Keratinocyte (primary cell): Measurements from ENCODE around the gene CAMK2G. TPM values are rescaled to one million over a fixed set of nuclear protein-coding genes. Genes with fewer than 3 reads are reported as not detected.
A peak's percentile ranks its signal among the peaks of the same experiment; 100 is the strongest.

Source experiments
- DNase-seq: peaks from one replicate; pipeline ENCODE4 v3.0.0-alpha.2; 2011; ENCODE audit warnings: low read depth, missing footprints, low spot score
- FAIRE-seq: peaks from 2 replicates; lab custom pipeline; 2011; peaks lifted over from hg19 to GRCh38; lab: Jason Lieb, UNC
- H2AFZ ChIP-seq: 2 replicates; pipeline ENCODE4 v1.6.0; 2012; ENCODE audit warnings: low read length, control low read depth, inconsistent platforms; ENCODE audit not compliant: control insufficient read depth
- H3K27ac ChIP-seq: 2 replicates; pipeline ENCODE4 v1.5.1; 2011; ENCODE audit warnings: low read length; ENCODE audit not compliant: control insufficient read depth, insufficient read depth
- H3K27me3 ChIP-seq: 3 replicates; pipeline ENCODE4 v1.6.0; 2011; ENCODE audit warnings: low read length; ENCODE audit not compliant: control insufficient read depth, insufficient read depth; ENCODE audit errors: extremely low read depth
- H3K36me3 ChIP-seq, 2 experiments: 2 replicates in 1 of 2; 3 replicates in 1 of 2; pipeline ENCODE4 v1.5.1; 2011; ENCODE audit warnings: low read length in 2 of 2, mild to moderate bottlenecking in 1 of 2; ENCODE audit not compliant: control insufficient read depth in 2 of 2, insufficient read depth in 2 of 2; ENCODE audit errors: extremely low read depth in 1 of 2
- H3K4me1 ChIP-seq: 3 replicates; pipeline ENCODE4 v1.5.1; 2011; ENCODE audit warnings: low read length; ENCODE audit not compliant: control insufficient read depth, insufficient read depth; ENCODE audit errors: extremely low read depth
- H3K4me2 ChIP-seq: 3 replicates; pipeline ENCODE4 v1.6.0; 2011; ENCODE audit warnings: low read depth, low read length; ENCODE audit not compliant: control insufficient read depth, insufficient read depth; ENCODE audit errors: extremely low read depth
- H3K4me3 ChIP-seq, 3 experiments: fragments of 200-600 bp in 1 of 3; sonication (generic) in 1 of 3; 2 replicates in 2 of 3; 3 replicates in 1 of 3; pipeline ENCODE4 v1.5.1; 2011 to 2016; ENCODE audit warnings: low read length in 3 of 3, mild to moderate bottlenecking in 3 of 3, control low read depth in 2 of 3, inconsistent platforms in 1 of 3, low read depth in 1 of 3, mixed read lengths in 1 of 3, mixed run types in 1 of 3, moderate library complexity in 1 of 3; ENCODE audit not compliant: control insufficient read depth in 2 of 3, insufficient read depth in 2 of 3; ENCODE audit errors: extremely low read depth in 1 of 3
- H3K79me2 ChIP-seq: 2 replicates; pipeline ENCODE4 v1.6.0; 2012; ENCODE audit warnings: low read length; ENCODE audit not compliant: control insufficient read depth, insufficient read depth
- H3K9ac ChIP-seq: 3 replicates; pipeline ENCODE4 v1.6.0; 2011; ENCODE audit warnings: low read length; ENCODE audit not compliant: control insufficient read depth, insufficient read depth; ENCODE audit errors: extremely low read depth
- H3K9me1 ChIP-seq: 3 replicates; pipeline ENCODE4 v1.6.0; 2011; ENCODE audit warnings: low read length; ENCODE audit not compliant: control insufficient read depth, insufficient read depth; ENCODE audit errors: extremely low read depth
- H3K9me3 ChIP-seq: 2 replicates; pipeline ENCODE4 v1.5.1; 2012; ENCODE audit warnings: low read depth, low read length; ENCODE audit not compliant: control insufficient read depth
- H4K20me1 ChIP-seq: 3 replicates; pipeline ENCODE4 v1.6.0; 2011; ENCODE audit warnings: low read length; ENCODE audit not compliant: control insufficient read depth, insufficient read depth; ENCODE audit errors: extremely low read depth
- CTCF ChIP-seq, 3 experiments: IDR thresholded peaks in 1 of 3; conservative IDR thresholded peaks in 1 of 3; optimal IDR thresholded peaks in 1 of 3; 2 replicates in 2 of 3; 3 replicates in 1 of 3; pipeline versions ENCODE3 to v1.5.1; 2011; ENCODE audit warnings: low read length in 3 of 3, mild to moderate bottlenecking in 3 of 3, moderate library complexity in 2 of 3, control low read depth in 1 of 3, inconsistent platforms in 1 of 3; ENCODE audit not compliant: insufficient read depth in 2 of 3; ENCODE audit errors: extremely low read depth in 1 of 3
- EZH2 ChIP-seq: IDR thresholded peaks from one replicate; pipeline ENCODE4 v1.6.1; 2012; ENCODE audit warnings: inconsistent platforms, mild to moderate bottlenecking, low read length, moderate library complexity
- dilution Hi-C: fragments of 300-500 bp; cut with MboI; formaldehyde crosslinking; loops from one replicate; pipeline ENCODE4 v1.7.0; 2020; ENCODE audit warnings: low sequenced_read_pairs; ENCODE audit not compliant: extremely low pct_ligation_motif_present
- polyA plus RNA-seq, 5 experiments: library from polyadenylated mRNA; depleted of rRNA in 3 of 5; stranded (reverse) in 3 of 5; stranded (forward) in 1 of 5; unstranded in 1 of 5; fragments of >200 nt; gene quantifications; 1 replicate in 1 of 5; 2 replicates in 3 of 5; 3 replicates in 1 of 5; pipeline versions ENCODE4 v1.2.1 to v1.2.3, GENCODE V29; 2011 to 2012; ENCODE audit warnings: missing spikeins in 2 of 5, low read depth in 1 of 5, low replicate concordance in 1 of 5

The CAMK2G gene
- polyA plus RNA-seq, 1 donor (not counting 4 experiments of a cell fraction or from before 2014, with no cell fraction given): 17.6 TPM

GRCh38 chr10:73906524-73907447 is 32.4 kb upstream of the CAMK2G start:
- no peaks in the 10 kb centered on the region for H3K27me3 ChIP-seq
- peak overlapping the region; percentile 60 for H3K9ac ChIP-seq
- peaks cover 49% of the 10 kb centered on the region for H3K4me1 ChIP-seq
- peak overlapping the region; percentile 7 for H3K4me2 ChIP-seq
- H3K36me3 ChIP-seq: peaks cover 2% of the 10 kb centered on the region in 2 experiments
- no peaks in the 10 kb centered on the region for H3K9me3 ChIP-seq
- no peak for TF ChIP-seq EZH2
- TF ChIP-seq CTCF (optimal IDR thresholded peaks at IDR 0.05 in 1 of 3, IDR thresholded peaks at IDR 0.05 in 1 of 3, conservative IDR thresholded peaks at IDR 0.05 in 1 of 3; ENCODE audit: extremely low read depth in 1 of 3, insufficient read depth in 2 of 3, low read length in 3 of 3): no peak
- FAIRE-seq: peak; percentile 89
- DNase-seq: no peak
- H2AFZ ChIP-seq: no peak overlapping the region
- no peaks in the 10 kb centered on the region for H4K20me1 ChIP-seq
- peaks cover 20% of the 10 kb centered on the region for H3K79me2 ChIP-seq
- peak overlapping the region; percentile 99 for H3K27ac ChIP-seq
- no peak overlapping the region for H3K4me3 ChIP-seq
- dilution Hi-C loops: no loop called here
- no peaks in the 10 kb centered on the region for H3K9me1 ChIP-seq

GRCh38 chr10:73905256-73906020 is 31.1 kb upstream of the CAMK2G start:
- FAIRE-seq (peak; percentile 56), DNase-seq (no peak)
- H3K27me3 ChIP-seq: no peaks in the 10 kb centered on the region
- no peaks in the 10 kb centered on the region for H3K36me3 ChIP-seq
- TF ChIP-seq EZH2 (no peak), CTCF (optimal IDR thresholded peaks at IDR 0.05 in 1 of 3, IDR thresholded peaks at IDR 0.05 in 1 of 3, conservative IDR thresholded peaks at IDR 0.05 in 1 of 3; ENCODE audit: extremely low read depth in 1 of 3, insufficient read depth in 2 of 3, low read length in 3 of 3) (no peak)
- H3K9ac ChIP-seq: no peak overlapping the region
- H3K4me2 ChIP-seq: no peak overlapping the region
- H3K9me3 ChIP-seq: no peaks in the 10 kb centered on the region
- no peak overlapping the region for H2AFZ ChIP-seq
- no peaks in the 10 kb centered on the region for H3K9me1 ChIP-seq
- dilution Hi-C loops: no loop called here
- no peak overlapping the region for H3K4me3 ChIP-seq
- peaks cover 50% of the 10 kb centered on the region for H3K4me1 ChIP-seq
- peak overlapping the region; percentile 99 for H3K27ac ChIP-seq
- peaks cover 8% of the 10 kb centered on the region for H3K79me2 ChIP-seq
- H4K20me1 ChIP-seq: no peaks in the 10 kb centered on the region
